ENCODE measurements around the gene RALGDS.
"Not testable (repeated sequence)": the region's sequence is repeated elsewhere in the genome, so short reads cannot be mapped to it uniquely, and the experiment has no call there.

The RALGDS gene

GRCh38 chr9:133083688-133084087, 37.4 kb downstream of the RALGDS start:
- not testable (repeated sequence) for DNase-seq

GRCh38 chr9:133081957-133082644, 38.9 kb downstream of the RALGDS start:
- not testable (repeated sequence) for DNase-seq

DNA sequence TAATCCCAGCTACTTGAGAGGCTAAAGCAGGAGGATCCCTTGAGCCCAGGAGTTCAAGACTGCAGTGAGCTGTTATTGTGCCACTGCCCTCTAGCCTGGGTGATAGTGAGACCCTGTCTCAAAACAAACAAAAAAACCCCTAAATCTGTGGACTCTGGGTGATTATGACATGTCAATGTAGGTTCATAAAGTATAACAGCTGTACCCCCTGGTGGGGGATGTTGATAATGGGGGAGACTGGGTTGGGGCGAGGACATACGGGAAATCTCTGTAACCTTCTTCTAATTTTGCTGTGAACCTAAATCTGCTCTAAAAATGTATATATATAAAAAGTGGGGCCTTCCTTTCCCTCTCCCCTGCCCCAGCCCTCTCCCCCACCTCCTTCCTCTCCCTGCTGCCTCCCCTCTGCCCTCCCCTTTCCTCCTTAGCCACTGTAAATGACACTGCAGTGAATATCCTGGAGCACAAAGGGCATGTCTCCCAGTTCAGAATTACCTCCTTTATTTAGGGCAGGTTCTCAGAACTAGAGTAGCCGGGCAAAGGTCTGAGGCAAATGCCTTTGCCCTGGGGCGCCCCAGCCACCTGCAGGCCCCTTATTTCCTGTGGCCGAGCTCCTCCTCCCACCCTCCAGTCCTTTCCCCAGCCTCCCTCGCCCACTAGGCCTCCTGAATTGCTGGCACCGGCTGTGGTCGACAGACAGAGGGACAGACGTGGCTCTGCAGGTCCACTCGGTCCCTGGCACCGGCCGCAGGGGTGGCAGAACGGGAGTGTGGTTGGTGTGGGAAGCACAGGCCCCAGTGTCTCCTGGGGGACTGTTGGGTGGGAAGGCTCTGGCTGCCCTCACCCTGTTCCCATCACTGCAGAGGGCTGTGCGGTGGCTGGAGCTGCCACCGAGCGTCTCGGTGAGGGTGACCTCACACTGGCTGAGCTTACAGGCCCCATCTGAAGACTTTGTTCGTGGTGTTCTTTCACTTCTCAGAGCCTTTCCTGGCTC, 40.0 kb downstream of the RALGDS start:
- not testable (repeated sequence) for DNase-seq

DNA sequence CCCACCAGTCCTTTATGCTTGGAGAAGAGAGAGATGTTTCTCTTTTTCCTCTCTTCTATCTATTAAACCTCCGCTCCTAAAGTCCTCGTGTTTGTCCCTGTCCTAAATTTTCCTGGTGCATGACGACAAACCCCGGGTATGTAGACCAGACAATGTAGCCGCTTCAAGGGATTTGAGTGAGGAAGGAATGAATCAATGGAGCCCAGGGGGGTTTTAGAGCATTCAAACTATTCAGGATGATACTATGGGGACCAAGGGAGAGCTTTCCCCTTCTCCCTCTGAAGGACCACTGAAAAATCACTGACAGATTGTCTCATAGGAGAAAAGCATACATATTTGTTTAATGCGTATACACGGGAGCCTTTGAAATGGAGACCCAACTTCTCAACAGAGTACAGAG, 40.9 kb downstream of the RALGDS start:
- DNase-seq = no peak

GRCh38 chr9:133078486-133078885, 42.6 kb downstream of the RALGDS start:
- DNase-seq = no peak

- no peak for DNase-seq
Observed at GRCh38 chr9:133076691-133077090, 44.3 kb downstream of the RALGDS start.

DNA sequence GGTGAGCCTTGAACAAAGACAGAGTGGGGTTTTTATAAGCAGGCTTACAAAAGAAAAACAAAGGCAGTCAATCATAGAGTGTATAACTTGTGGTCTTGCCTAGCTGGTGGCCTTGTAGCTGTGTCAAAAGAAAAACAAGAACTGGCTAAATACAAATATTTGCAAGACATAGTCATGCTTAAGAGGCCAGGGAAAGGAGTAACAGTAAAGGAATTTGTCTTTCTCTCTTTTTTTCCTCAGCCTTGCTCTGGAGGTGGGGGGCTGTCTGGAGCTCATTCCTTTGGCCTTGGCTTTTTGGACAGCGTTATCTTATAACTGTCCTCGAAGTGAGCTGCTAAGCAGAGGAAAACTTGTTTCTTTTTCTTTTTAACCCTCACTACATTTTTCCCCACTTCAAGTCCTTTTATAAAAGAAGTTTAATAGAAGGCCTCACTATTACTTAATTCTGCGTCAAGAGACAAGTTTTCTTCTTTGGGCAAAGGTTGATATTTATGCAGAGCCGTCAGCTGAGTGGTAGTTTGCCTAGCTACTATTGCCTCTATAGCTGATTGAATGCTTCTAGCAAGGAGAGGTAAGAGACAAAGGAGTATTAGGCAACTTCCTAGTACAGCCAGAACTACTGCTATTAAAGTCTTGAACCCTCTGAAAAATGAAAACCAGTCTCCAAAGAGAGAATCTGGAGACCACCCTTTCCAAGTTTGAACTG, 45.0 kb downstream of the RALGDS start:
- DNase-seq = no peak

GRCh38 chr9:133074111-133074651, 46.9 kb downstream of the RALGDS start:
- DNase-seq = no peak

GRCh38 chr9:133073086-133074014, 47.7 kb downstream of the RALGDS start:
- no peak for DNase-seq

DNA sequence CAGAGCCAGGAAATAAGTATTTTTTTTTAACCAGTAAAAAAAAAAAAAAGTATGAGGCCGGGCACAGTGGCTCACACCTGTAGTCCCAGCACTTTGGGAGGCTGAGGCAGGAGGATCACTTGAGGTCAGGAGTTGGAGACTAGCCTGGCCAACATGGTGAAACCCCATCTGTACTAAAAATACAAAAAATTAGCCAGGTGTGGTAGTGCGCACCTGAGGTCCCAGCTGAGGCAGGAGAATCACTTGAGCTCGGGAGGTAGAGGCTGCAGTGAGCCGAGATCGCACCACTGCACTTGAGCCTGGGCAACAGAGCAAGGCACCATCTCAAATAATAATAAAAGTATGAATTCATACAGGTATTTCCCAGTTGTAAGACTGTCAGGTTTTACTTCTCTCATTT, 48.8 kb downstream of the RALGDS start:
- not testable (repeated sequence) for DNase-seq

GRCh38 chr9:133071484-133072150, 49.4 kb downstream of the RALGDS start:
- DNase-seq = no peak

GRCh38 chr9:133070985-133071384, 50.1 kb downstream of the RALGDS start:
- not testable (repeated sequence) for DNase-seq

DNA sequence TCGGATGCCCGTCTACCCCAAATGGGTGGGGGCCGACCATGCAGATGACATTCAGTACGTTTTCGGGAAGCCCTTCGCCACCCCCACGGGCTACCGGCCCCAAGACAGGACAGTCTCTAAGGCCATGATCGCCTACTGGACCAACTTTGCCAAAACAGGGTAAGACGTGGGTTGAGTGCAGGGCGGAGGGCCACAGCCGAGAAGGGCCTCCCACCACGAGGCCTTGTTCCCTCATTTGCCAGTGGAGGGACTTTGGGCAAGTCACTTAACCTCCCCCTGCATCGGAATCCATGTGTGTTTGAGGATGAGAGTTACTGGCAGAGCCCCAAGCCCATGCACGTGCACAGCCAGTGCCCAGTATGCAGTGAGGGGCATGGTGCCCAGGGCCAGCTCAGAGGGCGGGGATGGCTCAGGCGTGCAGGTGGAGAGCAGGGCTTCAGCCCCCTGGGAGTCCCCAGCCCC, 50.5 kb downstream of the RALGDS start:
- not testable (repeated sequence) for DNase-seq

- DNase-seq = not testable (repeated sequence)
Observed at GRCh38 chr9:133068431-133068830, 52.6 kb downstream of the RALGDS start.

DNA sequence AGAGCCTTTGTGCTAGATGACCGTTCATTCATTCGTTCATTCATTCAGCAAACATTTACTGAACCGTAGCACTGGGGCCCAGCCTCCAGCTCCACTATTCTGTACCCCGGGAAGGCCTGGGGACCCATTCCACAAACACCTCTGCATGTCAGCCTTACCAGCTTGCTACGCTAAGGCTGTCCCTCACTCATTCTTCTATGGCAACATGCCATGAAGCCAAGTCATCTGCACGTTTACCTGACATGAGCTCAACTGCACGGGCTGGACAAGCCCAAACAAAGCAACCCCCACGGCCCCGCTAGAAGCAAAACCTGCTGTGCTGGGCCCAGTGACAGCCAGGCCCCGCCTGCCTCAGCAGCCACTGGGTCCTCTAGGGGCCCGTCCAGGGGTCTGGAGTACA, 53.2 kb downstream of the RALGDS start:
- no peak for DNase-seq

DNA sequence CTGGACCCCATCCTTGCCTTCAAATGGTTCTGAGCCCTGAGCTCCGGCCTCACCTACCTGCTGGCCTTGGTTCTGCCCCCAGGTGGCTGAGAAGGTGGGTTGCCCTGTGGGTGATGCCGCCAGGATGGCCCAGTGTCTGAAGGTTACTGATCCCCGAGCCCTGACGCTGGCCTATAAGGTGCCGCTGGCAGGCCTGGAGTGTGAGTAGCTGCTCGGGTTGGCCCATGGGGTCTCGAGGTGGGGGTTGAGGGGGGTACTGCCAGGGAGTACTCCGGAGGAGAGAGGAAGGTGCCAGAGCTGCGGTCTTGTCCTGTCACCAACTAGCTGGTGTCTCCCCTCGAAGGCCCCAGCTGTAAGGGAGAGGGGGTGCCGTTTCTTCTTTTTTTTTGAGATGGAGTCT, 54.0 kb downstream of the RALGDS start:
- no peak for DNase-seq

DNA sequence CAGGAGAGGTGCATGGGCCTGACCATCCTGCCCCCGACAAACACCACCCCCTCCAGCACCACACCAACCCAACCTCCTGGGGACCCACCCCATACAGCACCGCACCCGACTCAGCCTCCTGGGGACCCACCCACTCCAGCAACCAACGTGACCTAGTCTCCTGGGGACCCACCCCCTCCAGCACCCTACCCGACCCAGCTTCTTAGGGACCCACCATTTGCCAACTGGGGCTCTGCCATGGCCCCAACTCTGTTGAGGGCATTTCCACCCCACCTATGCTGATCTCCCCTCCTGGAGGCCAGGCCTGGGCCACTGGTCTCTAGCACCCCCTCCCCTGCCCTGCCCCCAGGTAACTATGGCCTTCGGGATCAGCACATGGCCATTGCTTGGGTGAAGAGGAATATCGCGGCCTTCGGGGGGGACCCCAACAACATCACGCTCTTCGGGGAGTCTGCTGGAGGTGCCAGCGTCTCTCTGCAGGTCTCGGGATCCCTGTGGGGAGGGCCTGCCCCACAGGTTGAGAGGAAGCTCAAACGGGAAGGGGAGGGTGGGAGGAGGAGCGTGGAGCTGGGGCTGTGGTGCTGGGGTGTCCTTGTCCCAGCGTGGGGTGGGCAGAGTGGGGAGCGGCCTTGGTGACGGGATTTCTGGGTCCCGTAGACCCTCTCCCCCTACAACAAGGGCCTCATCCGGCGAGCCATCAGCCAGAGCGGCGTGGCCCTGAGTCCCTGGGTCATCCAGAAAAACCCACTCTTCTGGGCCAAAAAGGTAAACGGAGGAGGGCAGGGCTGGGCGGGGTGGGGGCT, 54.7 kb downstream of the RALGDS start:
- no peak for DNase-seq

- no peak for DNase-seq
Observed at GRCh38 chr9:133065070-133065388, 56.0 kb downstream of the RALGDS start.

DNA sequence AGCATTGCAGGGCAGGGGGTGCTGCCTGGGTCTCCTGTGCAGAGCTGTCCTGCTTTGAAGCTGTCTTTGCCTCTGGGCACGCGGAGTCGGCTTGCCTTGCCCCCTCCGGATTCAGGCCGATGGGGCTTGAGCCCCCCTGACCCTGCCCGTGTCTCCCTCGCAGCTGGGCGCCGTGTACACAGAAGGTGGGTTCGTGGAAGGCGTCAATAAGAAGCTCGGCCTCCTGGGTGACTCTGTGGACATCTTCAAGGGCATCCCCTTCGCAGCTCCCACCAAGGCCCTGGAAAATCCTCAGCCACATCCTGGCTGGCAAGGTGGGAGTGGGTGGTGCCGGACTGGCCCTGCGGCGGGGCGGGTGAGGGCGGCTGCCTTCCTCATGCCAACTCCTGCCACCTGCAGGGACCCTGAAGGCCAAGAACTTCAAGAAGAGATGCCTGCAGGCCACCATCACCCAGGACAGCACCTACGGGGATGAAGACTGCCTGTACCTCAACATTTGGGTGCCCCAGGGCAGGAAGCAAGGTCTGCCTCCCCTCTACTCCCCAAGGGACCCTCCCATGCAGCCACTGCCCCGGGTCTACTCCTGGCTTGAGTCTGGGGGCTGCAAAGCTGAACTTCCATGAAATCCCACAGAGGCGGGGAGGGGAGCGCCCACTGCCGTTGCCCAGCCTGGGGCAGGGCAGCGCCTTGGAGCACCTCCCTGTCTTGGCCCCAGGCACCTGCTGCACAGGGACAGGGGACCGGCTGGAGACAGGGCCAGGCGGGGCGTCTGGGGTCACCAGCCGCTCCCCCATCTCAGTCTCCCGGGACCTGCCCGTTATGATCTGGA, 56.6 kb downstream of the RALGDS start:
- DNase-seq = no peak
